Measurements from ENCODE around the gene HSD11B2.

HSD11B2 gene

GRCh38 chr16:67431775-67432505, 1.0 kb downstream of the HSD11B2 start:
- peak overlapping the region; percentile 47 for H3K4me3 ChIP-seq (ENCODE audit: low read depth, low read length)

- no peak overlapping the region for H3K4me3 ChIP-seq (ENCODE audit: low read depth, low read length)
These were observed 1.6 kb downstream of the HSD11B2 start for GRCh38 chr16:67432506-67432890.

GRCh38 chr16:67433131-67433719, 2.3 kb downstream of the HSD11B2 start:
- H3K4me3 ChIP-seq (ENCODE audit: low read depth, low read length) = no peak overlapping the region

GRCh38 chr16:67435758-67436164, 4.8 kb downstream of the HSD11B2 start:
- H3K4me3 ChIP-seq (ENCODE audit: low read depth, low read length) = no peak overlapping the region

GRCh38 chr16:67436640-67437193, 5.8 kb downstream of the HSD11B2 start:
- H3K4me3 ChIP-seq (ENCODE audit: low read depth, low read length) = no peak overlapping the region

GRCh38 chr16:67437513-67437912, 6.6 kb downstream of the HSD11B2 start:
- no peak overlapping the region for H3K4me3 ChIP-seq (ENCODE audit: low read depth, low read length)

- H3K4me3 ChIP-seq (ENCODE audit: low read depth, low read length) = no peak overlapping the region
These were observed 7.3 kb downstream of the HSD11B2 start for GRCh38 chr16:67438098-67438791.

- no peak overlapping the region for H3K4me3 ChIP-seq (ENCODE audit: low read depth, low read length)
These were observed 8.0 kb downstream of the HSD11B2 start for GRCh38 chr16:67438824-67439393.

- no peak overlapping the region for H3K4me3 ChIP-seq (ENCODE audit: low read depth, low read length)
These were observed 10.4 kb downstream of the HSD11B2 start for GRCh38 chr16:67441271-67441753.

- H3K4me3 ChIP-seq (ENCODE audit: low read depth, low read length) = no peak overlapping the region
These were observed 11.0 kb downstream of the HSD11B2 start for GRCh38 chr16:67441907-67442306.

GRCh38 chr16:67442581-67443255, 11.8 kb downstream of the HSD11B2 start:
- no peak overlapping the region for H3K4me3 ChIP-seq (ENCODE audit: low read depth, low read length)

- H3K4me3 ChIP-seq (ENCODE audit: low read depth, low read length) = no peak overlapping the region
These were observed 12.3 kb downstream of the HSD11B2 start for GRCh38 chr16:67443265-67443664.

GRCh38 chr16:67444259-67445125, 13.6 kb downstream of the HSD11B2 start:
- H3K4me3 ChIP-seq (ENCODE audit: low read depth, low read length) = no peak overlapping the region

- H3K4me3 ChIP-seq (ENCODE audit: low read depth, low read length) = no peak overlapping the region
These were observed 14.2 kb downstream of the HSD11B2 start for GRCh38 chr16:67445126-67445426.

GRCh38 chr16:67445441-67445912, 14.6 kb downstream of the HSD11B2 start:
- no peak overlapping the region for H3K4me3 ChIP-seq (ENCODE audit: low read depth, low read length)

GRCh38 chr16:67445913-67446907, 15.3 kb downstream of the HSD11B2 start:
- H3K4me3 ChIP-seq (ENCODE audit: low read depth, low read length) = no peak overlapping the region

GRCh38 chr16:67446968-67447507, 16.1 kb downstream of the HSD11B2 start:
- H3K4me3 ChIP-seq (ENCODE audit: low read depth, low read length) = no peak overlapping the region

- no peak overlapping the region for H3K4me3 ChIP-seq (ENCODE audit: low read depth, low read length)
These were observed 16.7 kb downstream of the HSD11B2 start for GRCh38 chr16:67447508-67448076.
